SW 1271 (cell line): ENCODE measurements around the gene PBX1.
"Not testable (repeated sequence)": the region's sequence is repeated elsewhere in the genome, so short reads cannot be mapped to it uniquely, and the experiment has no call there.

Experiments
- DNase-seq, 2 experiments: peaks; one replicate each; lab custom pipeline; 2025; lab: John Stamatoyannopoulos, UW

The PBX1 gene

GRCh38 chr1:164590592-164590991 is 31.6 kb downstream of the PBX1 start:
- no peak for DNase-seq

GRCh38 chr1:164591858-164592257 is 32.9 kb downstream of the PBX1 start:
- DNase-seq: no peak

- no peak for DNase-seq
Measured at GRCh38 chr1:164592634-164593033, 33.6 kb downstream of the PBX1 start.

- no peak for DNase-seq
Measured at GRCh38 chr1:164595212-164595611, 36.2 kb downstream of the PBX1 start.

GRCh38 chr1:164596172-164596571 is 37.2 kb downstream of the PBX1 start:
- DNase-seq: no peak

GRCh38 chr1:164598719-164599118 is 39.7 kb downstream of the PBX1 start:
- DNase-seq: no peak

- DNase-seq: no peak
Measured at GRCh38 chr1:164599272-164599671, 40.3 kb downstream of the PBX1 start.

- no peak for DNase-seq
Measured at GRCh38 chr1:164601399-164602100, 42.6 kb downstream of the PBX1 start.

- DNase-seq: no peak
Measured at GRCh38 chr1:164602101-164602422, 43.1 kb downstream of the PBX1 start.

GRCh38 chr1:164602480-164603093 is 43.6 kb downstream of the PBX1 start:
- DNase-seq: no peak

- DNase-seq: not testable (repeated sequence)
Measured at GRCh38 chr1:164603805-164604204, 44.8 kb downstream of the PBX1 start.

GRCh38 chr1:164604541-164604940 is 45.6 kb downstream of the PBX1 start:
- DNase-seq: no peak

- DNase-seq: no peak
Measured at GRCh38 chr1:164605254-164606091, 46.5 kb downstream of the PBX1 start.

GRCh38 chr1:164607351-164607750 is 48.4 kb downstream of the PBX1 start:
- no peak for DNase-seq

GRCh38 chr1:164608651-164609057 is 49.7 kb downstream of the PBX1 start:
- DNase-seq: no peak

GRCh38 chr1:164609089-164609488 is 50.1 kb downstream of the PBX1 start:
- no peak for DNase-seq

GRCh38 chr1:164610538-164611222 is 51.7 kb downstream of the PBX1 start:
- DNase-seq: no peak

GRCh38 chr1:164611754-164612642 is 53.0 kb downstream of the PBX1 start:
- DNase-seq: no peak

GRCh38 chr1:164613176-164613575 is 54.2 kb downstream of the PBX1 start:
- no peak for DNase-seq

GRCh38 chr1:164614316-164614715 is 55.3 kb downstream of the PBX1 start:
- DNase-seq: no peak

- DNase-seq: no peak
Measured at GRCh38 chr1:164617377-164618201, 58.6 kb downstream of the PBX1 start.
